GOT3 (cell line): ENCODE data around the gene TSNAX.
"Not testable (repeated sequence)": the region's sequence is repeated elsewhere in the genome, so short reads cannot be mapped to it uniquely, and the experiment has no call there.

ENCODE experiments used
- DNase-seq: peaks from one replicate; lab custom pipeline; 2025; ENCODE audit warnings: mixed read lengths; lab: John Stamatoyannopoulos, UW

Gene TSNAX

GRCh38 chr1:231561647-231562383 lies 33.3 kb downstream of the TSNAX start:
- DNase-seq, result no peak

- no peak for DNase-seq
Measured at GRCh38 chr1:231563247-231563646, 34.8 kb downstream of the TSNAX start.

GRCh38 chr1:231564373-231564772 lies 35.9 kb downstream of the TSNAX start:
- no peak for DNase-seq

DNA sequence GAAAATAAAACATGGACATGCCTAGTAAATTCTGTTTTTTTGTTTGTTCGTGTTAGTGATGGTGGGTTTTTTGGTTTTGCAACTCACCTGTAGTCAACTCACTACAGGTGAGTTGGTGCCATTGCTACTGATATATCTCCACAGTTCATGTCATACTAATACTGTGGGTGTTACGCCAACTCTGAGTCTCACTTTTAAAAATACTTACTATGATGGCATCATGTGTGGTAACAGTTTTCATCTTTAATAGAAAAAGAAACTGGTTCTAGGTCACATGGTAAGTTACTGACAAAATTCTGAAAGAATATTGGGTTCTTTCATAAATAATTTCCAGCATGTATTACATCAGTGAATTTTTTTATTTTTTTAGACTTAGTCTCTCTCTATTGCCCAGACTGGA lies 38.0 kb downstream of the TSNAX start:
- no peak for DNase-seq

- not testable (repeated sequence) for DNase-seq
Measured at GRCh38 chr1:231570262-231570661, 41.8 kb downstream of the TSNAX start.

DNA sequence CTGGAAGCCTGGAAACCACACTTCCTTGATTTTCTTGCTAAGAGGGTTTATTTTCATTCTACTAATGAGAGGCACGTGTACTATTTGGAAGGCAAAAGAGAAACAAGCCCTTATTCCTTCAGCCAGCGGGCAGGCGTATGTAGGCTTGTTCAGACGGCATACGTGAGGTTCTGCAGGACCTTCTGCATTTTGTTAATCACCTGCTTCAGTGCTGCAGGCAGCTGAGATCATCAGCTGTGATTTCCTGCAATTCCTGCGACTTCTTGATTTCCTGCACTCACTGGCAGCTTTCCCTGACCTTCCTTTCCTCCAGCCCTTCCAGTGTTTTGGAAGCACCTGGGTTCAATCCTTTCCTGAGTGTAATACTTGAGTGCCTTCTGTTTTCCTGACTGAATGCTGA lies 43.4 kb downstream of the TSNAX start:
- no peak for DNase-seq

GRCh38 chr1:231575472-231575871 lies 47.0 kb downstream of the TSNAX start:
- DNase-seq, result no peak

- no peak for DNase-seq
Measured at GRCh38 chr1:231576804-231577718, 48.6 kb downstream of the TSNAX start.

- no peak for DNase-seq
Measured at GRCh38 chr1:231580874-231581273, 52.4 kb downstream of the TSNAX start.

GRCh38 chr1:231581859-231582258 lies 53.4 kb downstream of the TSNAX start:
- no peak for DNase-seq

- DNase-seq, result no peak
Measured at GRCh38 chr1:231583376-231583775, 54.9 kb downstream of the TSNAX start.

DNA sequence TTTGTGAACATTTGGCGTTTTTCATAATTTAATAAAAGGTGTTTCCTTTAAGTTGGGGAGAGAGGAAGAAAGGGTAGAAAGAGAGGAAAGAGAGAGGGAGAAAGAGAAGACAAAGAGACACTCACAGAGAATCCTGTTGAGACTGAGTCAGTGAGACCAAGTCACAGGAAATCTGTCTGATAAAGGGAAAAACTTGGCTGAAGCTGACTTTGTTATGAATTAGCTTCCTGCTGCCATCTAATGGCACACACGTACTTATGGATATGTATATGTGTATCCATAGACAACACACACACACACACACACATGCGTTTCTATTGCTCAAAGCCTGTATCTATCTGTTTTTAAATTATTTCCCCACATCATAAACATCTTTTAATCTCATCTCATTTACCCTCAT lies 55.6 kb downstream of the TSNAX start:
- no peak for DNase-seq

DNA sequence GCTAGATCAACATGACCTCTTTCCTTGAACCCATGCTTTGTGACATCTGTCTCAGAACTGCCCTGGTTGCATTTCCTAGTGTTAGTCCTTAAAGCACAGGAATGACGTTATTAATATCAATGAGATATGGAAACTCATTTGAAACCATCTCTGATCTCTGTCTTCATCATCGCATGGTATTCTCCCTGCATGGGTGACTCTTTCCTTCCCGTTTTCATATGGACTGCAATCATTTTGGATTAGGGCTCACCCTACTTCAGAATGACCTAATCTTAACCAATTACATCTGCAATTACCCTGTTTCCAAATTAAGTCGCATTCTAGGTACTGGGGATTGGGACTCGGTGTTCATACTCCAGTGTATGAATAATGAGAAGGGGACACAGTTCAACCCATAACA lies 56.5 kb downstream of the TSNAX start:
- no peak for DNase-seq

DNA sequence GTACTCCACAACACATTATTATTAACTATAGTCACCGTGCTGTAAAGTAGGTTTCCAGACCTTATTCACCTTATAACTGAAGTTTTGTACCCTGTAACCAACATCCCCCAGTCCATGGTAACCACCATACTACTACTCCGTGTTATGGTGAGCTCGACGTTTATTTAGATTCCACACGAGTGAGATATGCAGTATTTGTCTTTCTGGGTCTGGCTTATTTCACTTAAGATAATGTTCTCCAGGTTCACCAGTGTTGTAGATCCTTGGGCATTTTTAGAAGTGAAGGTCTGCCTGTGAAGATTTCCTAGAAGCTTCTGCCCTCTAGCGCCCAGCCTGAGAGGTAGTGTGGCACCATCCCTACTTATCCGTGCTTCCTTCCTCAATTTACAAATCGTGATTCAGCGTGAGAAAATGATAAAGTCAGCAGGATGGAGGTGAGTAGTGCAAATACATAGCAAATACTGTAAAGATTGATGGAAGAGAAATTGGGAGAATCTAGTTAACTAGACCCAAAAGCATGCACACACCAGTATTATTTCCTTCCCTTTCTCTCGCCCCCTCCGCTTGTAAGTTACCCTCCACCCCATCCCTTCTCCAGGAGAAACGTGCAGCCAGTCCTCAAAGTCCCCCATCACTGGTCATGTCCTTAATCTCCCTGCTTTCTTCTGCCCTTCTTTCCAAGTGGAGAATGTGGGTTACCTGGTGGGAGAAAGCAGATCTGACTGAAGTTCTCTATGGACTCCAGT lies 62.2 kb downstream of the TSNAX start:
- DNase-seq, result no peak

DNA sequence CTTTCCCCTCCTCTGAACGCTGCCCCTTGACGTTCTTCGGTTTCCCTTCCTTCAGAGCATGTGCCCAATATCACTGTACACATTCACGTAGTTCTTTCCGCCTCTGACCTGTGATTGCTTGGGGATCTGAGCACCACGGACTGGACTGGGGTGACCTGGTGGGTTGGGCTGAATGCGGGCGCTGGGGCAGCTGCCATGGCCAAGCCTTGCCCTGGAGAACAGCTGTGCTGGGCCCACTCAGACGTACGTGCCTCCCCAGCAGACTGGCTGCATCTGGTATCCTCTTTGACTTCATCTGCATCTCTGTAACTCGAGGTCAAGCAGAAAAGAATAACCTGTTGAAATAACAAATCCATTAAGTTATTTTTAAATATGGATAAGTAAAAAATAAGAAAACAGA lies 63.0 kb downstream of the TSNAX start:
- DNase-seq, result no peak

DNA sequence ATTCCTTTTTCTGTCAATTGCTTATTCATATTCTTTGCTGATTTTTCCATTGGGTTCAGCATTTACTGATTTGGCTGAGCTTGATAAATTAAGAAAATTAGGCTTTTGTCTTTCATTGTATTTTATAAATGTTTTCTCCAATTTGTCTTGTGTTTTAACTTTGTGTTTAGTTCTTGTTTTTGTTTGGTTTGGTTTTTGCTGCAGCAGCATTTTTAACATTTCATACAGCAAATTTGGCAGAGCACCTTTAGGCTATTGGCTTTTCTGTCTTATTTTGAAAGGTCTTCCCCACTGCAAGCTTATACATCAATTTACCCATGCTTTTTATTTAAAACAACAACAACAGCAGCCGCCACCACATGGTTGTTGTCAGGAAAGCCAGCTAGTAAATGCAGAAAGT lies 64.3 kb downstream of the TSNAX start:
- no peak for DNase-seq

DNA sequence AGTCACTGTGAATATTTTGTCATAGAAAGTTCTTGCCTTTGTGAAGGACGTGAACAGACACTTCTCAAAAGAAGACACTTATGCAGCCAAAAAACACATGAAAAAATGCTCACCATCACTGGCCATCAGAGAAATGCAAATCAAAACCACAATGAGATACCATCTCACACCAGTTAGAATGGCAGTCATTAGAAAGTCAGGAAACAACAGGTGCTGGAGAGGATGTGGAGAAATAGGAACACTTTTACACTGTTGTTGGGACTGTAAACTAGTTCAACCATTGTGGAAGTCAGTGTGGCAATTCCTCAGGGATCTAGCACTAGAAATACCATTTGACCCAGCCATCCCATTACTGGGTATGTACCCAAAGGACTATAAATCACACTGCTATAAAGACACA lies 64.8 kb downstream of the TSNAX start:
- DNase-seq, result not testable (repeated sequence)

GRCh38 chr1:231594123-231594522 lies 65.7 kb downstream of the TSNAX start:
- DNase-seq, result no peak

GRCh38 chr1:231594749-231595148 lies 66.3 kb downstream of the TSNAX start:
- DNase-seq, result no peak

GRCh38 chr1:231596337-231596791 lies 67.9 kb downstream of the TSNAX start:
- DNase-seq, result no peak

- no peak for DNase-seq
Measured at GRCh38 chr1:231597971-231598370, 69.5 kb downstream of the TSNAX start.

GRCh38 chr1:231600458-231600976 lies 72.0 kb downstream of the TSNAX start:
- DNase-seq, result no peak
